ENCODE data around the gene LILRA6.
"Not testable (repeated sequence)": the region's sequence is repeated elsewhere in the genome, so short reads cannot be mapped to it uniquely, and the experiment has no call there.

LILRA6 gene

GRCh38 chr19:54223277-54223936 lies 19.2 kb downstream of the LILRA6 start:
- not testable (repeated sequence) for H4K8ac ChIP-seq (ENCODE audit: low read depth, low read length); H3K14ac ChIP-seq (ENCODE audit: low read length); H3K27ac ChIP-seq (ENCODE audit: low read depth, low read length); DNase-seq; H3K18ac ChIP-seq (ENCODE audit: low read length); H3K9me3 ChIP-seq (ENCODE audit: insufficient read depth, low read depth, low read length); H3K9ac ChIP-seq (ENCODE audit: low read length); H3K23ac ChIP-seq (ENCODE audit: low read length); H2AK5ac ChIP-seq (ENCODE audit: low read length); H2BK5ac ChIP-seq (ENCODE audit: low read depth, low read length, poor library complexity); H3K4me1 ChIP-seq (ENCODE audit: control insufficient read depth in 1 of 2, insufficient read depth in 2 of 2, low read length in 2 of 2); H3K27me3 ChIP-seq (ENCODE audit: insufficient read depth, low read length); H3K4me3 ChIP-seq (ENCODE audit: low read depth, low read length); H3K4ac ChIP-seq (ENCODE audit: low read depth, low read length); H2AFZ ChIP-seq (ENCODE audit: insufficient read depth, low read length, poor library complexity); H3K36me3 ChIP-seq (ENCODE audit: control insufficient read depth in 1 of 2, insufficient read depth in 2 of 2, low read length in 2 of 2); H2BK120ac ChIP-seq (ENCODE audit: insufficient read depth, low read length, poor library complexity); H2BK12ac ChIP-seq (ENCODE audit: low read length); H3K79me2 ChIP-seq (ENCODE audit: control insufficient read depth, insufficient read depth, low read length, poor library complexity); H4K91ac ChIP-seq (ENCODE audit: low read depth, low read length); H4K12ac ChIP-seq (ENCODE audit: low read depth, low read length); H3K79me1 ChIP-seq (ENCODE audit: low read length); H3K4me2 ChIP-seq (ENCODE audit: low read length)
- WGBS (ENCODE audit: extremely low coverage, insufficient coverage, insufficient read length), result no CpG with 5 or more reads among the region's 14 CpGs

- not testable (repeated sequence) for H4K8ac ChIP-seq (ENCODE audit: low read depth, low read length); H3K79me2 ChIP-seq (ENCODE audit: control insufficient read depth, insufficient read depth, low read length, poor library complexity); H3K9me3 ChIP-seq (ENCODE audit: insufficient read depth, low read depth, low read length); H3K18ac ChIP-seq (ENCODE audit: low read length); H3K27ac ChIP-seq (ENCODE audit: low read depth, low read length); H2BK120ac ChIP-seq (ENCODE audit: insufficient read depth, low read length, poor library complexity); H2AK5ac ChIP-seq (ENCODE audit: low read length); H3K9ac ChIP-seq (ENCODE audit: low read length); H2BK5ac ChIP-seq (ENCODE audit: low read depth, low read length, poor library complexity); DNase-seq; H3K14ac ChIP-seq (ENCODE audit: low read length); H2AFZ ChIP-seq (ENCODE audit: insufficient read depth, low read length, poor library complexity); H4K12ac ChIP-seq (ENCODE audit: low read depth, low read length); H3K4me3 ChIP-seq (ENCODE audit: low read depth, low read length); H3K4me1 ChIP-seq (ENCODE audit: control insufficient read depth in 1 of 2, insufficient read depth in 2 of 2, low read length in 2 of 2); H3K4ac ChIP-seq (ENCODE audit: low read depth, low read length); H3K23ac ChIP-seq (ENCODE audit: low read length); H4K91ac ChIP-seq (ENCODE audit: low read depth, low read length); H3K36me3 ChIP-seq (ENCODE audit: control insufficient read depth in 1 of 2, insufficient read depth in 2 of 2, low read length in 2 of 2); H3K4me2 ChIP-seq (ENCODE audit: low read length); H3K27me3 ChIP-seq (ENCODE audit: insufficient read depth, low read length); H3K79me1 ChIP-seq (ENCODE audit: low read length); H2BK12ac ChIP-seq (ENCODE audit: low read length)
- no CpG with 5 or more reads among the region's 16 CpGs for WGBS (ENCODE audit: extremely low coverage, insufficient coverage, insufficient read length)
Measured at GRCh38 chr19:54222474-54223276, 19.9 kb downstream of the LILRA6 start, which contains the start of gene LILRB3. Gene LILRB3, minus strand, starts transcription at chr19:54223007. Its CDS starts 31 bp downstream, at chr19:54222976.

- H3K14ac ChIP-seq (ENCODE audit: low read length); H3K4me1 ChIP-seq (ENCODE audit: control insufficient read depth in 1 of 2, insufficient read depth in 2 of 2, low read length in 2 of 2); H3K27ac ChIP-seq (ENCODE audit: low read depth, low read length); H3K9ac ChIP-seq (ENCODE audit: low read length); H3K79me2 ChIP-seq (ENCODE audit: control insufficient read depth, insufficient read depth, low read length, poor library complexity); H3K9me3 ChIP-seq (ENCODE audit: insufficient read depth, low read depth, low read length); H3K4ac ChIP-seq (ENCODE audit: low read depth, low read length); H2AK5ac ChIP-seq (ENCODE audit: low read length); H3K4me3 ChIP-seq (ENCODE audit: low read depth, low read length); H4K91ac ChIP-seq (ENCODE audit: low read depth, low read length); H2BK5ac ChIP-seq (ENCODE audit: low read depth, low read length, poor library complexity); H3K36me3 ChIP-seq (ENCODE audit: control insufficient read depth in 1 of 2, insufficient read depth in 2 of 2, low read length in 2 of 2); DNase-seq; H2BK12ac ChIP-seq (ENCODE audit: low read length); H3K4me2 ChIP-seq (ENCODE audit: low read length); H2BK120ac ChIP-seq (ENCODE audit: insufficient read depth, low read length, poor library complexity); H3K23ac ChIP-seq (ENCODE audit: low read length); H3K79me1 ChIP-seq (ENCODE audit: low read length); H2AFZ ChIP-seq (ENCODE audit: insufficient read depth, low read length, poor library complexity); H3K18ac ChIP-seq (ENCODE audit: low read length); H3K27me3 ChIP-seq (ENCODE audit: insufficient read depth, low read length); H4K8ac ChIP-seq (ENCODE audit: low read depth, low read length); H4K12ac ChIP-seq (ENCODE audit: low read depth, low read length): not testable (repeated sequence)
- WGBS (ENCODE audit: extremely low coverage, insufficient coverage, insufficient read length), result no CpG with 5 or more reads among the region's 7 CpGs
Measured at GRCh38 chr19:54221947-54222346, 20.6 kb downstream of the LILRA6 start.

- H3K4me2 ChIP-seq (ENCODE audit: low read length); H3K18ac ChIP-seq (ENCODE audit: low read length); H3K9me3 ChIP-seq (ENCODE audit: insufficient read depth, low read depth, low read length); H3K79me1 ChIP-seq (ENCODE audit: low read length); H2BK12ac ChIP-seq (ENCODE audit: low read length); DNase-seq; H4K91ac ChIP-seq (ENCODE audit: low read depth, low read length); H3K79me2 ChIP-seq (ENCODE audit: control insufficient read depth, insufficient read depth, low read length, poor library complexity); H4K8ac ChIP-seq (ENCODE audit: low read depth, low read length); H2AFZ ChIP-seq (ENCODE audit: insufficient read depth, low read length, poor library complexity); H3K27ac ChIP-seq (ENCODE audit: low read depth, low read length); H3K9ac ChIP-seq (ENCODE audit: low read length); H3K23ac ChIP-seq (ENCODE audit: low read length); H4K12ac ChIP-seq (ENCODE audit: low read depth, low read length); H3K4me3 ChIP-seq (ENCODE audit: low read depth, low read length); H2AK5ac ChIP-seq (ENCODE audit: low read length); H2BK120ac ChIP-seq (ENCODE audit: insufficient read depth, low read length, poor library complexity); H3K4ac ChIP-seq (ENCODE audit: low read depth, low read length); H3K14ac ChIP-seq (ENCODE audit: low read length); H3K36me3 ChIP-seq (ENCODE audit: control insufficient read depth in 1 of 2, insufficient read depth in 2 of 2, low read length in 2 of 2); H3K27me3 ChIP-seq (ENCODE audit: insufficient read depth, low read length); H2BK5ac ChIP-seq (ENCODE audit: low read depth, low read length, poor library complexity): not testable (repeated sequence)
- peaks cover 11% of the 10 kb centered on the region in 2 experiments for H3K4me1 ChIP-seq (ENCODE audit: control insufficient read depth in 1 of 2, insufficient read depth in 2 of 2, low read length in 2 of 2)
- WGBS (ENCODE audit: extremely low coverage, insufficient coverage, insufficient read length), result no CpG with 5 or more reads among the region's 5 CpGs
Measured at GRCh38 chr19:54219702-54220101, 22.9 kb downstream of the LILRA6 start.
